ENCODE data around the gene UAP1L1.
A peak's percentile ranks its signal among the peaks of the same experiment; 100 is the strongest.

Gene UAP1L1

DNA sequence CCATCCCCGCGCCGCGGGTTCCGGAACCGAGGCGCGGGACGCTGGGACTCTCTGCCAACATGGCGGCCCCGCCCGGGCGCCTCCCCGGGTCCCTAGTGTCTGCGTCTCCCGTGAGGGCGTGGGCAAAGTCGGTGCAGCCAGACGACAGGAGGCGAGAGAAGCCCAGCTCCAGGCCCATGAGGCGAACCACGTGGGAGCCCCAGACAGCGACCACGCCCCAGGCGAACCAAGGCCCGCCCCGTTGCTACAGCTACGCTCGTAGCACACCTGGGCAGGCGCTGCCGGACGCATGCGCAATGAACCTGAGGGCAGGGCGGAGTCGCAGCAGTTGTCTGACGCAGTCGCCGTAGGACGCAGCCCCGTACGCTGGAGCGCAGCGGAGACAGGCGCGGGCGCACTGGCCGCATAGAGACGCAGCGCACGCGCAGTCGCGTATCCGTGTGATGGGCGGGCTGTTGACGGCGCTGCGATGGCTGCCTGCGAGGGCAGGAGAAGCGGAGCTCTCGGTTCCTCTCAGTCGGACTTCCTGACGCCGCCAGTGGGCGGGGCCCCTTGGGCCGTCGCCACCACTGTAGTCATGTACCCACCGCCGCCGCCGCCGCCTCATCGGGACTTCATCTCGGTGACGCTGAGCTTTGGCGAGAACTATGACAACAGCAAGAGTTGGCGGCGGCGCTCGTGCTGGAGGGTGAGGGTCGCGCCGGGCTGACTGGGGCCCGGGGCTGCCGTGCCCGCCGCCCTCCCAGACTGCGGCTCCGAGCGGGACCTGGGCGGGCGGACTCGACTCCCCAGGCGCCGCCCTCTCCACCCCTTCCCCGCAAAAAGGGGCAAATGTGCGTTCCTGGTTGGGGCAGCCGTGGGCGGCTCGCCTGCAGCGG, 9.5 kb downstream of the UAP1L1 start, which contains the start of gene MAN1B1:
Gene MAN1B1, plus strand, starts transcription at position 455 of the 878 bp plus-strand sequence. Its CDS starts 15 bp downstream, at position 470.
- intact Hi-C loops (cut with DNase I), result no loop called here

DNA sequence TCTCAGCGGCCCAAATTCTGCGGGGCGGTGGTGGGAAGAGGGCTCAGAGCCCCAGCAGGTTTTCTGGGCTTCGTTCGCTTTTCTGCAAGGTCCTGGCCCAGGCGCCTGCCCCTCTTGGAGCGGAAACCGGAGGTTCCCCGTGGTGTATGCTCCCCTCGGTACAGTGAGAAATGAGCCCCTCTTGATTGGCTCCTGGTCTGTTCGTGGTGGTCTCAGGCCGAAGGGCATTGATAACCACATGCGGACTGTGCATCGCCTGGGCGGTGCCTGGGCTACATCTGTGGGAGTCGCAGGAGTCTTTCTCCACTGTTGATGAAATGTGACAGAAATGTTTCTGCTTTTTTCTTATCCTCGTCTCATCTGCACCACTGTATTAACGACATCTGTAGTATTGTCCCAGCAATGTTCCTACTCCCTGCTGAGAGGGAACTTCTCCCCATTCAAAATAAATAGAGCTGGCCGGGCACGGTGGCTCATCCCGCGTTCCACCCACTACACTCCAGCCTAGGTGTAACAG, 10.2 kb downstream of the UAP1L1 start:
- intact Hi-C loops (cut with DNase I), result no loop called here
- DNase-seq, result no peak

More for the DNA sequence above, 9.5 kb downstream of the UAP1L1 start, which contains the start of gene MAN1B1:
- DNase-seq, result peak; percentile 93 to 99 (median 96)

DNA sequence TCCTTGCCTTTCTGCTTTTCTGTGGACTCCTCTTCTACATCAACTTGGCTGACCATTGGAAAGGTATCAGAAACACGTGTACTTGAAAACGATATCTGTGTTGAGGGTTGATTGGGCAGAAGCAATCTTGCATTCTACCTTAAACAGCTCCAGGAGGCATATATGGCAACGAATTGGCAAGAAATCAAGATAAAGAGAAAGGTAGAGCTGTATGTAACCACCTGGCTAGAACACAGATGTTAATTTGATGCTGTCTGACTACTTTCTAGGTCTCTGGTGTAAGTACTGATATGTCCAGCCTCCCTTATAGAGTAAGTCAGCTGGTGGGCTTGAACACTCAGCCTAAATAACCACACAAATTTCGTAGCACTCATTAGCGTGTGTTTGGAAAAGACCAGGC, 10.8 kb downstream of the UAP1L1 start:
- no peak for DNase-seq
- intact Hi-C loops (cut with DNase I), result no loop called here

DNA sequence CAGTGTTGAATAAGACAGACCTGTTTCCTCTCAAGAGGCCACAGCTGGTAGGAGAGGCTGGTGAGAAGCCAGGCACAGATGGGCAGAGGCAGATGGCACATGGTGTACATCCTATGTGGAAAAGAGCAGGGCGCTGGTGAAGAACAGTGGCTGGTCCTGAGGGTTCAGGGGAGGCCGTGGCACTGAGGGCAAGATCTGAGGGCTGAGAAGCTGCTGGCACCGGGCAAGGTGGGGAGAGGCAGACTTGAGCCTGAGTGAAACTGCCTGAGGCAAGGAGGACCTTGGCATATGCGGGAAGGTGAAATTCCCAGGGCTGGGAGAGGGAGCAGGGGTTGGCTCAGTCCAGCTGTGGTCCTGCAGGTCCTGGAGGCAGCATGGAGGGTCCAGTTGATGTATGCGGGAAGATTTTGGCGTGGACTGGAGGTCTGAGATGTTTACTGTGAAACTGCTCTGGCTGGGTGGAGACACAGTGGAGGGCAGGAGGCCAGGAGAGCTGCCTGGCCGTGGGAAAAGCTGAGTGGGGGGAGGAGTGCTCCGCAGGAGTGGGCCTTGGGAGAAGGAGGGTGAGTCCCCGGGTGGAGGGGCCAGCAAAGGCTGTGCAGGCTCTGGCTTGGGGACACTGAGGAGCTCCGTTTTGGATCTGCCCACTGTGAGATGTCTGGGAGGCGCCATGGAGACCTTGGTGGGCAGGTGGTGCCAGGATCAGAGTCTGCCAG, 12.1 kb downstream of the UAP1L1 start:
- intact Hi-C loops (cut with DNase I), result no loop called here
- DNase-seq, result peak in 1 of 10 donors; percentile 84

DNA sequence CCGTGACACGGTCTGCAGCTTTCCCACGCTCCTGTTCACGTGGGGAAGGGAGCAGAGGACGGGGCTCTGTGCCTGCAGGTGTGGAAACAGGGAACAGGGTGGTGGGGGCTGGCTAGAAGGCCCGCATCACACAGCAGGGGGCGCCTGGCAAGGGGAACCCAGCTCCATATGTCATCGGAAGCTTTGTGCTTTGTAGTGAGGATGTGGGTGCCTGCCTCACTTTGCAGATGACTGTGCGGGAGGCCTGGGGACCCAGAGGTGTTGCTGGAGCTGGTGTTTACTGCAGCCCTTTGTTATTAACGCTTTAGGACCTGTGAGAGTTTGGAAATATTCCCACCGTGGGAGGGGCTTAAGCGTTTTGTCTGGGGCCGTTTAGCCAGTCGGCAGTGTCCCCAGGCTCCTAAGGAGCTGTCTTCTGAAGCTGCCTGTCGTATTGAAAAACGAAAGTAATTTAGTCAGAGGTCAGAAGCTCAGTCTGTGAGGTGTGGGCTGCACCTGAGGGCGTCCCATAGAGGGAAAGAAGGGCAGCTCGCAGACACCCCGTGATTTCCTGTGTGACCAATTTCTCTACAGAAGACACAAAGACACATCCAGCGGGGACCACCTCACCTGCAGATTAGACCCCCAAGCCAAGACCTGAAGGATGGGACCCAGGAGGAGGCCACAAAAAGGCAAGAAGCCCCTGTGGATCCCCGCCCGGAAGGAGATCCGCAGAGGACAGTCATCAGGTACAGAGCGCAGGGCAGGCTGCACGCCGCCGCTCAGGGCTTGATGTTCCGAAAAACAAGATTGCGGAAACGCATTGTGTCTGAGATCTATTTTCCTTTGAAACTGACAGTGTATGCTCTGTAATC, 18.6 kb downstream of the UAP1L1 start:
- DNase-seq, result peak in 1 of 10 donors; percentile 79
- intact Hi-C loops (cut with DNase I), result no loop called here

DNA sequence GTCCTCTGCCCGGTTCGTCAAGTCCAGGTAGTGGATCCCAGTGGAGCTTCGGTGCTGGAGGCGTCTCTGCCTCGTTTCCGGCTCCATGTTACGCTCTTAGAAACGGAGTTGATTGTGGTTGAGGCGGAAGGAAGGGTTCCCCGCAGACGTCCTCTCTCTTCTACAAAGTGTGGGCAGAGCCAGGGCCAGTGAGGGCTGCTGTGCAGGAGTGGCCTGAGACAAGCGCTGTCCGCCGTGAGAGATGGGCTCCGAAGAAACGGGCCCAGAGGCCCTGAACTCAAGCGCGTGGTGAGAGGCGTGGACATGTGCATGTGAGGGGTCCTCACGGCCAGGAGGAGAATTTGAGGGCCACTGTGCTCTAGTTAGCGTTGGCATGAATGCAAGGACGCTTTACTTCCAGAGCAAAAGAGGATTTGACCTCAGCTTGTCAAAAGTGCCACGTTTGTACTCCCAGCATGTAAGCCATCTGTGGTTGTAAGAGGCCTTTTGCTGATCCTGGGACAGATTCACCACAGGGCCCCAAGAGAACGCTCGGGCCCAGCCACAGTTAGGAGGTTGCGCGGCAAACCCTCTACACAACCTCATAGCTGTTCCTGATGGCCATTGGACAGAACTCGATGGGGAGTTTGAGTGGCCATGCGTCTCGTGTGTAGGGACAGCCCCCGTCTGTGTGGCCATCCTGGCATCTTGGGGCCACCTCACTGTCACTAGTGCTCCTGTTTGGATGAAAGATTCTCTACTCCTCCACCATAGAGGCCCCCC, 19.6 kb downstream of the UAP1L1 start:
- intact Hi-C loops (cut with DNase I), result no loop called here
- DNase-seq, result peak in 1 of 10 donors; percentile 33

DNA sequence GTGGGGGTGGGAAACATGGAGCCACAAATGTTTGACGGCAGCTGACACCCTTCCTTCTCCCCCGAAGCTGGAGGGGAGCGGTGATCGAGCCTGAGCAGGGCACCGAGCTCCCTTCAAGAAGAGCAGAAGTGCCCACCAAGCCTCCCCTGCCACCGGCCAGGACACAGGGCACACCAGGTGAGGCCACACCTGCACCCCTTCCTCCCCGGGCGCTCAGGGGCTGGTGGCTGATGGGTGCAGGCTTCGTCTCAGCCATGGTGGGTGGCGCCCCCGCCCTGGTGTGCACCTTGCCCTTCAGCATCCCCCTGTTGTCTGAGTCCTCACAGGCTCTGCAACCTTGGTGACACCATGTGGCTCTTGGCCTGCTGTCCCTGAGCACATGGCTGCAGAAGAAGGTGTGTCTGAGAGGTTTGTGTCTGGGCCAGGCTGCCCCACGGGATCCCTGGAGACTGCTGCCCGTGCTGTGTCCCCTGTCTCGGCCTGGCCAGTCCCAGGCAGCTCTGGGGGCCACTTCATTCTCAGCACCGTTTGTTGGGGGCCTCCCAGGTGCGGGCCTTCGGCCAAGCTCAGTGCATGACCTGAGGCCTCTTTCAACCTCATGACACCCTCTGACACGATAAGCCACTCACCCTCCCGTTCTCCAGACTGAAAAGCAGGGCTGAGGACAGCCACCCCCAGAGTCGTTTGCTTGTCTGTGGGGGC, 20.6 kb downstream of the UAP1L1 start:
- DNase-seq, result peak in 1 of 10 donors; percentile 63
- intact Hi-C loops (cut with DNase I), result no loop called here

DNA sequence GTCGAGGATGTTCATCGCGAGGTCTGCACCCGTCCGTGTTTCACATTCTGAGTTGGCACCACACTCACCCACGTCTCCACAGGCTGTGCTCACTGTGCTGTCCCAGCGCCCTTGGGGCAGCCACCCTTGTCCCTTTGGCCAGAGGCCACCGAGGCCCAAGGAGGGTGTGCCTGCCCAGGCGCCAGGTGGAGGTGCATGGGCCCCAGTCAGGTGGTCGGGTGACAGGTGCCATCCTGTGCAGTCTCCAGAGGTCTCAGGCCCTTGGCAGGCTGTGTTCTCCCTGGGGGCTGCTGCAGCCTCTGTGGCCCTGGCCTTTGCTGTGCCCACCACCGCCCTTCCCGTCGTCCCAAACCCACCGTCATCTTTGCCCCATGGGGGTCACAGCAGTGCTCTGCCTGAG, 21.9 kb downstream of the UAP1L1 start:
- peak in 1 of 10 donors; percentile 80 for DNase-seq
- intact Hi-C loops (cut with DNase I), result no loop called here

DNA sequence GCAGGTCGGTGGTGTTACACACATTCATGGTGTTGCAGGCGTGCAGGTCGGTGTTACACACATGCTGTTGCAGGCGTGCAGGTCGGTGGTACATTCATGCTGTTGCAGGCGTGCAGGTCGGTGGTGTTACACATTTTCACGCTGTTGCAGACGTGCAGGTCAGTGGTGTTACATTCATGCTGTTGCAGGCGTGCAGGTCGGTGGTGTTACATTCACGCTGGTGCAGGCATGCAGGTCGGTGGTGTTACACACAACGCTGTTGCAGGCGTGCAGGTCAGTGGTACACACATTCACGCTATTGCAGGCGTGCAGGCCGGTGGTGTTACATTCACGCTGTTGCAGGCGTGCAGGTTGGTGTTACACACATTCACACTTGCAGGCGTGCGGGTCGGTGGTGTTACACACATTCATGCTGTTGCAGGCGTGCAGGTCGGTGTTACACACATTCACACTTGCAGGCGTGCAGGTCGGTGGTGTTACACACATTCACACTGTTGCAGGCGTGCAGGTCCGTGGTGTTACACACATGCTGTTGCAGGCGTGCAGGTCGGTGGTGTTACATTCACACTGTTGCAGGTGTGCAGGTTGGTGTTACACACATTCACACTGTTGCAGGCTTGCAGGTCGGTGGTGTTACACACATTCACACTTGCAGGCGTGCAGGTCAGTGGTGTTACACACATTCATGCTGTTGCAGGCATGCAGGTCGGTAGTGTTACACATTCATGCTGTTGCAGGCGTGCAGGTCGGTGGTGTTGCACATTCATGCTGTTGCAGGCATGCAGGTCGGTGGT, 26.1 kb downstream of the UAP1L1 start:
- intact Hi-C loops (cut with DNase I), result no loop called here
- peak in 1 of 10 donors; percentile 63 for DNase-seq

DNA sequence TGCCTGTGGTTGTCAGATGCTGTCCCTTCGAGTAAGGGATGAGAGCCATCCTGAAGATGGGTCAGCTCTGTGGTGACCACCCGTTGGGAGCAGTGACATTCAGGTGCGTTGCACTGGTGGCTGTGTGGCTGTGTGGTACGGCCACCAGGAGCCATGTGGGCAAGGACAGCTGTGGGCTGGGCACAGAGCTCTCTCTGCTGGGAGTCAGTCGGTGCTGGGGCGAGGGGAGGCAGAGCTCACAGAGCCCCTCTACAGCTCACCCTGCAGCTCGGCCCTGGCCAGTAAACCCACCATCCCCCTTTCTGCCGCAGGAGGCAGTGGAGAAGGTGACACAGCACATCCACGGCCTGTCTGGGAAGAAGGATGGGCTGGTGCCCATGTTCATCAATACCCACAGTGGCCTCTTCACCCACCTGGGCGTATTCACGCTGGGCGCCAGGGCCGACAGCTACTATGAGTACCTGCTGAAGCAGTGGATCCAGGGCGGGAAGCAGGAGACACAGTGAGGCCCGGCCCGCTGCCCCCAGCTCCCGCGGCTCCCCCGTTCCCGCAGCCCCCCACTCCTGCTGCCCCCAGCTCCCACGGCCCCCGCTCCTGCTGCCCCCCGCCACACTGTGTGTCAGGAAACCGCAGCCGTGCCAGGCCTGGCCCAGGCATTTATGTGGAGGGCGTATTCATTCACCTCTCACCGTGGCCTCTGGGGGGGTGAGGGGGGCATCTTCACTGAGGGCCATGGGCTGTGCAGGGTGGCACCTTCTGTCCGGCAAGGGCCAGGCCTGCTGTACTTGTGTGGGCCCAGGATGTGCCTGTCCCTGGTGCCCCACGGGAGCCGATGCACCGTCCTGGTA, 28.7 kb downstream of the UAP1L1 start:
- intact Hi-C loops (cut with DNase I), result no loop called here
- peak in 1 of 10 donors; percentile 76 for DNase-seq

DNA sequence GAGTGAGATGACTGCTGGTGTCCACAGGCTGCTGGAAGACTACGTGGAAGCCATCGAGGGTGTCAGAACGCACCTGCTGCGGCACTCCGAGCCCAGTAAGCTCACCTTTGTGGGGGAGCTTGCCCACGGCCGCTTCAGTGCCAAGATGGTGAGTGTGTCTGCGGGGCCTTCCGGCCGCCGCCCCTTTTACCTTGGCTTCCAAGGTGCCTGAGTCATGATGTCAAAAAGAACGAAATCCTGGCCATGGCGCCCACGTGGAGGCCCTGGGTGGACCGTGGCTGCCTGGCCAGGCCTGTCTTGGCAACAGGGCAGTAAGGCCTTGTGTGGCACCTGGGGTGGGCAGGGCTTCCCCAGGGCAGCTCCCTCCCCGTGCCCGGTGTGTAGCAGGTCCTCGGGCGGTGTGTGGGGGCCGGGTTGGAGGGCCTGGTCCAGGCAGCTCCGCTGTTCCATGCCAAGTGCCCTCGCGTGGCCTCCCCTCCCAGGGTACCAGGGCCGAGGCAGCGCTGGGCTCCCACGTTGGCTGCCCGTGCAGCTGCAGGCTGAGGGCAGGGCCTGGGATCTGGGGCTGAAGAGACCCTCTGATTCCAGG, 29.4 kb downstream of the UAP1L1 start:
- DNase-seq, result peak in 1 of 10 donors; percentile 74
- intact Hi-C loops (cut with DNase I), result no loop called here

DNA sequence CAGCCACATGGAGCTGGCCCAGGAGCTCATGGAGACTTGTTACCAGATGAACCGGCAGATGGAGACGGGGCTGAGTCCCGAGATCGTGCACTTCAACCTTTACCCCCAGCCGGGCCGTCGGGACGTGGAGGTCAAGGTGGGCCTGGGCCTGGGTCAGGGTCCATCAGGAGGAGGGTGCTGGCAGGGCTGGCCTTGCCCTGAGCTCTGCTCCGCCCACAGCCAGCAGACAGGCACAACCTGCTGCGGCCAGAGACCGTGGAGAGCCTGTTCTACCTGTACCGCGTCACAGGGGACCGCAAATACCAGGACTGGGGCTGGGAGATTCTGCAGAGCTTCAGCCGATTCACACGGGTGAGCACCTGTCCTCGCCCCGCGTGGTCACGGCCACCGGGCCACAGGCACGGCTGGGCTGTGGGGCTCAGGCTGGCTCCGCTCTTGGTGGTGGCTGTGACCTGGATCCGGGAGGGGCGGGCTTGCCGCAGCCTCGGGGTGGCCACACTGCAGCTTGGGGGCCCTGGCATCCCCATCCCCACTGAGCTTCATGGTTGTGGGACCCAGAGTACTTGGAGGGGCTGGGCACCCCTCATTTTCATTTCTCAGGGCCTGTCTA, 30.1 kb downstream of the UAP1L1 start:
- peak in 2 of 10 donors; percentile 60 to 76 for DNase-seq
- intact Hi-C loops (cut with DNase I), result no loop called here

DNA sequence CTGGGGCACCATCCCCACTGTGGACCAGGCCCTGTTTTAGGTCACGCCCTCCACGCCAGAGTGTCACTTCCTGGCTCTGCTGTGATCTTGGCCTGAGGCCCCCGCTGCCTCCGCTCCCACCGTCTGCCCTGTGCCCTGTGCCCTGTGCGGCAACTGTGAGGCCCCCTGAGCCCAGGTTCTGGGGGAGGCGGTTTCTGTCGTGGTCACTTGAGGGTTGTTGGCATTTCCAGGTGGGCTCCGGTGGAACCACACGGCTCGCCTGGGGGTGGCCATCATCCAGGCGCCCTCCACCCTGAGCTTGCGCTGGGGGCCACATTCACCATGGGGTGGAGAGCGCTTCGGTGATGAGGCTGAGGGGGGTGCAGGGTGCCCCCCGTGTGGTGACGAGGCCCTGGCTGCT, 30.7 kb downstream of the UAP1L1 start:
- intact Hi-C loops (cut with DNase I), result no loop called here
- peak in 1 of 10 donors; percentile 45 for DNase-seq

DNA sequence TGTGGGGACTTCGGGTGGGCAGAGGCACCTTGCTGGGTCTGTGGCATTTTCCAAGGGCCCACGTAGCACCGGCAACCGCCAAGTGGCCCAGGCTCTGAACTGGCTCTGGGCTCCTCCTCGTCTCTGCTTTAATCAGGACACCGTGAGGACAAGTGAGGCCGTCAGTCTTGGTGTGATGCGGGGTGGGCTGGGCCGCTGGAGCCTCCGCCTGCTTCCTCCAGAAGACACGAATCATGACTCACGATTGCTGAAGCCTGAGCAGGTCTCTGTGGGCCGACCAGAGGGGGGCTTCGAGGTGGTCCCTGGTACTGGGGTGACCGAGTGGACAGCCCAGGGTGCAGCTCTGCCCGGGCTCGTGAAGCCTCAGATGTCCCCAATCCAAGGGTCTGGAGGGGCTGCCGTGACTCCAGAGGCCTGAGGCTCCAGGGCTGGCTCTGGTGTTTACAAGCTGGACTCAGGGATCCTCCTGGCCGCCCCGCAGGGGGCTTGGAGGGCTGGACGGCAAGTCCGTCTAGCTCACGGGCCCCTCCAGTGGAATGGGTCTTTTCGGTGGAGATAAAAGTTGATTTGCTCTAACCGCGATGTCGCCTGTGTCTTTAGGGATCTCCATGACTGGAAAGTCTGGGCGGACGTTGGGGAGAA, 31.4 kb downstream of the UAP1L1 start:
- DNase-seq, result peak in 3 of 10 donors; percentile 55 to 90 (median 85)
- intact Hi-C loops (cut with DNase I), result no loop called here

DNA sequence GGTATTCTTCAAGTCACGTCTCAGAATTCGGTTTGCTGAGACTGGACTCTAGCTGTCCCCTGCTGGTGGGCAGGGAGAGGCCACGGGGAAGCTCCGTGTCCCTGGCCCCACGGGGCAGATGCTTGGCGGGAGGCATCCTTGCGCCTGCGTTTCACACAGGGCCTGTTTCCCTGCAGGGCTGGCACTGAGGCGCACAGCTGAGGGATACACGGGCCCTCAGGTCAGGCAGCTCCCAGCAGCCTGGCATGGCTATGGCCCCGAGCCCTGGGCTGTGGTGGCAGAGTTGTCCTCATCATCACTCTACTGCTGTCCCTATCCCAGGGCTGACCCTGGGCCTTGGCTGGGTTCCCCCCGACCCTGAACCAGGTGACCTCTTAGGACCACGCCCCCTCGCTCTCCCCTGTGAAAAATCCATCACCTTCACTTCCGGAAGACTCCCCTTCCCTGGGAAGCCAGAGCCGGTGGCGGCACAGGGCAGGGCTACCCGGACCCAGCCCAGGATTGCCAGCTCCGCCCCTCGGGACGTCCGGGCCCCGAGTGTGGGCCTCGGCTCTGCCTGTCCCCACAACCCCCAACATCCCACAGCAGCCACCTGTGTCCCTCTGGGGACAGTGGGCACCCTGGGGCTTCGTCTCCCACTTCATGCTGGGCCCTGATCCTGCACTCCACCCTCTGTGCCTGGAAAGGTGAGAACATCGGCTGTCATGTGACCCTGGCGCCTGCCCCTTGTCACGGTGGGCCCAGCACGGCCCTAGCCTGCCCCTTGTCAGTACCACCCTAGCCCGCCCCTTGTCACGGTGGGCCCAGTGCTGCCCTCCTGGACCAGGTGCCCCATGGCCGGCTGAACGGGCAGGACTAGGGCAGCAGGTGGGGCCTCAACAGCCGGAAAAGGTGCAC, 32.2 kb downstream of the UAP1L1 start:
- DNase-seq, result peak in 2 of 10 donors; percentile 71 to 77
- intact Hi-C loops (cut with DNase I), result no loop called here
